Activated CD8-positive, alpha-beta memory T cell treated with anti-CD3 and anti-CD28 coated beads for 1 hour (primary cell): ENCODE results near the gene SH2D7.

ENCODE experiments used
- DNase-seq, 2 donors: peaks; one replicate each; pipeline ENCODE4 v3.0.0-alpha.2; 2020; ENCODE audit warnings: low read depth in 1 of 2; ENCODE audit errors: extremely low read depth in 1 of 2

Gene SH2D7

GRCh38 chr15:78060232-78060631 lies 32.1 kb upstream of the SH2D7 start:
- DNase-seq, result no peak

- DNase-seq, result no peak
Observed at GRCh38 chr15:78061963-78062427, 30.4 kb upstream of the SH2D7 start.

GRCh38 chr15:78063217-78063616 lies 29.1 kb upstream of the SH2D7 start:
- no peak for DNase-seq

GRCh38 chr15:78063970-78064385 lies 28.4 kb upstream of the SH2D7 start:
- DNase-seq, result no peak

- DNase-seq, result no peak
Observed at GRCh38 chr15:78064544-78064943, 27.8 kb upstream of the SH2D7 start.

- DNase-seq, result no peak
Observed at GRCh38 chr15:78065284-78065872, 27.0 kb upstream of the SH2D7 start.

- no peak for DNase-seq
Observed at GRCh38 chr15:78065973-78066946, 26.1 kb upstream of the SH2D7 start.

- no peak for DNase-seq
Observed at GRCh38 chr15:78067328-78068228, 24.8 kb upstream of the SH2D7 start.

- DNase-seq, result no peak
Observed at GRCh38 chr15:78069052-78069414, 23.3 kb upstream of the SH2D7 start.

- DNase-seq, result no peak
Observed at GRCh38 chr15:78069462-78070029, 22.8 kb upstream of the SH2D7 start.

GRCh38 chr15:78070049-78070700 lies 22.2 kb upstream of the SH2D7 start:
- DNase-seq, result no peak

- no peak for DNase-seq
Observed at GRCh38 chr15:78071383-78071782, 21.0 kb upstream of the SH2D7 start.

GRCh38 chr15:78072080-78072892 lies 20.1 kb upstream of the SH2D7 start:
- DNase-seq, result no peak

GRCh38 chr15:78073046-78073787 lies 19.1 kb upstream of the SH2D7 start:
- DNase-seq, result no peak

- no peak for DNase-seq
Observed at GRCh38 chr15:78075490-78076230, 16.7 kb upstream of the SH2D7 start.

- DNase-seq, result no peak
Observed at GRCh38 chr15:78076231-78077052, 15.9 kb upstream of the SH2D7 start.
